H1 (cell line): ENCODE results near the gene FAM193A. TPM values are rescaled to one million over a fixed set of nuclear protein-coding genes. Genes with fewer than 3 reads are reported as not detected.

Experiments
- RNF2 ChIP-seq: fragments of 200-900, 300-1000 bp; sonication (generic); IDR thresholded peaks from 2 replicates; pipeline ENCODE4 v1.7.1; 2016; ENCODE audit warnings: borderline replicate concordance, low read depth, mild to moderate bottlenecking, antibody characterized with exemption, low read length; ENCODE audit not compliant: poor library complexity, severe bottlenecking; ENCODE audit errors: missing control alignments
- polyA plus RNA-seq, 7 experiments: library from polyadenylated mRNA; depleted of rRNA in 3 of 7; stranded (reverse) in 5 of 7; unstranded in 2 of 7; fragments of >200 nt in 5 of 7; fragments of 200-250 nt in 2 of 7; gene quantifications; 1 replicate in 5 of 7; 2 replicates in 1 of 7; 4 replicates in 1 of 7; pipeline versions ENCODE4 v1.2.1 to v1.2.3, GENCODE V29; 2011 to 2013; ENCODE audit warnings: missing spikeins in 2 of 7, mixed read lengths in 2 of 7
- total RNA-seq: library from RNA; stranded (reverse); fragmentation: NEBNext Ultra II Directional; extraction: Animal tissue kit (Norgen Biotek cat#: 25700); gene quantifications from 2 replicates; pipeline ENCODE4 v1.2.1, GENCODE V29; 2021

FAM193A gene
- total and polyA plus RNA-seq, 2 of the 8 experiments (the other 6 are each of a cell fraction or from before 2014, with no cell fraction given), result 8.7 to 26.2 TPM

- TF ChIP-seq RNF2, result no peak
Observed at GRCh38 chr4:2700031-2700430, 163.6 kb downstream of the FAM193A start (continued).
